IMR-90 (cell line): ENCODE measurements around the gene DOK6. TPM values are rescaled to one million over a fixed set of nuclear protein-coding genes. Genes with fewer than 3 reads are reported as not detected.

Source experiments
- ATAC-seq: fragments of 200-7000 bp; cut with Tn5 transposase; 2 replicates; pipeline ENCODE4 v1.9.1; 2020; ENCODE audit warnings: low read depth, mild to moderate bottlenecking, moderate library complexity
- BruUV-seq: library from RNA; stranded (reverse); fragments of 400-500 nt; replicated peaks from 2 replicates; lab custom pipeline; 2021; lab: Mats Ljungman, UMichigan
- CTCF ChIA-PET: fragments of 300-600 bp; formaldehyde crosslinking; extraction: SDS; loops from one replicate; lab custom pipeline; 2021; ENCODE audit warnings: antibody characterized with exemption; lab: Yijun Ruan, JAX
- POLR2A ChIA-PET: fragments of 300-600 bp; sonication (Branson Sonifier 250); formaldehyde crosslinking; loops from one replicate; lab custom pipeline; 2022; ENCODE audit warnings: antibody characterized with exemption; ENCODE audit not compliant: unreplicated experiment; lab: Charles Lee
- DNase-seq: peaks from one replicate; pipeline ENCODE4 v3.0.0; 2013
- H2AFZ ChIP-seq: replicated peaks from 2 replicates; pipeline ENCODE3; 2013; ENCODE audit warnings: low read length, mild to moderate bottlenecking; ENCODE audit not compliant: poor library complexity
- H2AK5ac ChIP-seq: 2 replicates; pipeline ENCODE4 v1.6.1; 2013; ENCODE audit warnings: low read depth, low read length, inconsistent platforms
- H2AK9ac ChIP-seq: replicated peaks from 2 replicates; pipeline ENCODE3; 2013; ENCODE audit warnings: mild to moderate bottlenecking, low read depth, low read length, moderate library complexity; ENCODE audit not compliant: poor library complexity
- H2BK120ac ChIP-seq: 2 replicates; pipeline ENCODE4 v1.6.1; 2013; ENCODE audit warnings: low read depth, low read length, inconsistent platforms
- H2BK15ac ChIP-seq: 3 replicates; pipeline ENCODE4 v1.6.1; 2013; ENCODE audit warnings: low read depth, low read length, inconsistent platforms
- H2BK20ac ChIP-seq: 2 replicates; pipeline ENCODE4 v1.6.1; 2013; ENCODE audit warnings: low read depth, mild to moderate bottlenecking, inconsistent platforms, low read length, moderate library complexity
- H2BK5ac ChIP-seq: 2 replicates; pipeline ENCODE4 v1.6.1; 2013; ENCODE audit warnings: mild to moderate bottlenecking, low read depth, low read length, inconsistent platforms; ENCODE audit not compliant: poor library complexity, severe bottlenecking
- H3K14ac ChIP-seq: replicated peaks from 2 replicates; pipeline ENCODE4 v1.6.1; 2013; ENCODE audit warnings: low read depth, low read length, inconsistent platforms
- H3K18ac ChIP-seq: 2 replicates; pipeline ENCODE4 v1.6.1; 2013; ENCODE audit warnings: low read depth, low read length, control low read depth
- H3K23ac ChIP-seq: 2 replicates; pipeline ENCODE4 v1.6.1; 2013; ENCODE audit warnings: low read depth, low read length, inconsistent platforms
- H3K27ac ChIP-seq: 2 replicates; pipeline ENCODE4 v1.5.1; 2013; ENCODE audit warnings: mild to moderate bottlenecking, control low read depth, low read length; ENCODE audit not compliant: insufficient read depth
- H3K27me3 ChIP-seq: 2 replicates; pipeline ENCODE4 v1.6.1; 2013; ENCODE audit warnings: low read length; ENCODE audit not compliant: control insufficient read depth, insufficient read depth
- H3K36me3 ChIP-seq: 2 replicates; pipeline ENCODE4 v1.6.1; 2013; ENCODE audit warnings: low read length, mixed read lengths; ENCODE audit not compliant: control insufficient read depth, insufficient read depth
- H3K4ac ChIP-seq: 2 replicates; pipeline ENCODE4 v1.6.1; 2013; ENCODE audit warnings: low read depth, low read length, inconsistent platforms
- H3K4me1 ChIP-seq: 2 replicates; pipeline ENCODE4 v1.6.1; 2013; ENCODE audit warnings: low read length, mixed read lengths; ENCODE audit not compliant: control insufficient read depth, insufficient read depth
- H3K4me2 ChIP-seq: 2 replicates; pipeline ENCODE4 v1.6.1; 2013; ENCODE audit warnings: low read depth, mild to moderate bottlenecking, control low read depth, low read length, moderate library complexity
- H3K4me3 ChIP-seq: 2 replicates; pipeline ENCODE4 v1.5.1; 2013; ENCODE audit warnings: low read depth, mild to moderate bottlenecking, control low read depth, low read length, moderate library complexity; ENCODE audit not compliant: insufficient read depth
- H3K56ac ChIP-seq: 2 replicates; pipeline ENCODE4 v1.6.1; 2013; ENCODE audit warnings: low read length, inconsistent platforms; ENCODE audit not compliant: insufficient read depth; ENCODE audit errors: extremely low read depth
- H3K79me1 ChIP-seq, 2 experiments: 2 replicates each; pipeline ENCODE4 v1.6.1; 2013; ENCODE audit warnings: low read length in 2 of 2, inconsistent platforms in 1 of 2, low read depth in 1 of 2
- H3K9ac ChIP-seq: 2 replicates; pipeline ENCODE4 v1.6.1; 2013; ENCODE audit warnings: low read depth, low read length, control low read depth
- H3K9me1 ChIP-seq: 2 replicates; pipeline ENCODE4 v1.6.1; 2013; ENCODE audit warnings: low read length, inconsistent platforms; ENCODE audit not compliant: insufficient read depth
- H3K9me3 ChIP-seq: 2 replicates; pipeline ENCODE4 v1.6.1; 2013; ENCODE audit warnings: low read length; ENCODE audit not compliant: control insufficient read depth, insufficient read depth
- H4K20me1 ChIP-seq: 2 replicates; pipeline ENCODE4 v1.6.1; 2013; ENCODE audit warnings: low read length, inconsistent platforms; ENCODE audit not compliant: insufficient read depth
- H4K5ac ChIP-seq: 2 replicates; pipeline ENCODE4 v1.6.1; 2013; ENCODE audit warnings: mild to moderate bottlenecking, low read depth, low read length, control low read depth
- H4K8ac ChIP-seq, 2 experiments: 2 replicates each; pipeline ENCODE4 v1.6.1; 2013; ENCODE audit warnings: low read depth in 2 of 2, low read length in 2 of 2, control low read depth in 1 of 2, inconsistent platforms in 1 of 2
- H4K91ac ChIP-seq: 2 replicates; pipeline ENCODE4 v1.6.1; 2013; ENCODE audit warnings: low read depth, low read length, inconsistent platforms; ENCODE audit not compliant: insufficient read depth
- BHLHE40 ChIP-seq: fragments of 150-350 bp; IDR thresholded peaks from 2 replicates; pipeline ENCODE4 v1.6.1; 2016; ENCODE audit warnings: mild to moderate bottlenecking, low read depth, low read length
- CEBPB ChIP-seq: IDR thresholded peaks from 2 replicates; pipeline ENCODE4 v1.6.1; 2012; ENCODE audit warnings: low read depth, low read length, improper control_type of control experiment
- CHD1 ChIP-seq: IDR thresholded peaks from 2 replicates; pipeline ENCODE4 v1.6.1; 2012; ENCODE audit warnings: low read depth, low read length, improper control_type of control experiment
- FOS ChIP-seq: fragments of 150-350 bp; IDR thresholded peaks from 2 replicates; pipeline ENCODE4 v1.6.1; 2016; ENCODE audit warnings: low read depth, low read length
- MAZ ChIP-seq: IDR thresholded peaks from 2 replicates; pipeline ENCODE4 v1.6.1; 2012; ENCODE audit warnings: low read depth, mild to moderate bottlenecking, low read length, improper control_type of control experiment, moderate library complexity, borderline replicate concordance
- MXI1 ChIP-seq: IDR thresholded peaks from 2 replicates; pipeline ENCODE4 v1.6.1; 2012; ENCODE audit warnings: low read depth, mild to moderate bottlenecking, low read length, moderate library complexity, borderline replicate concordance
- NFE2L2 ChIP-seq: fragments of 150-350 bp; IDR thresholded peaks from 2 replicates; pipeline ENCODE4 v1.6.1; 2016; ENCODE audit warnings: low read depth, mild to moderate bottlenecking, low read length
- POLR2A ChIP-seq: IDR thresholded peaks from 2 replicates; pipeline ENCODE4 v1.6.1; 2012; ENCODE audit warnings: mild to moderate bottlenecking, low read depth, low read length
- RAD21 ChIP-seq: IDR thresholded peaks from 2 replicates; pipeline ENCODE4 v1.6.1; 2012; ENCODE audit warnings: low read length, improper control_type of control experiment
- RCOR1 ChIP-seq: IDR thresholded peaks from 2 replicates; pipeline ENCODE4 v1.6.1; 2012; ENCODE audit warnings: mild to moderate bottlenecking, low read length, improper control_type of control experiment; ENCODE audit not compliant: insufficient replicate concordance
- RFX5 ChIP-seq: IDR thresholded peaks from 2 replicates; pipeline ENCODE4 v1.8.0; 2012; ENCODE audit warnings: low read depth, mild to moderate bottlenecking, low read length, moderate library complexity
- SMC3 ChIP-seq: fragments of 150-350 bp; IDR thresholded peaks from 2 replicates; pipeline ENCODE4 v1.6.1; 2016; ENCODE audit warnings: low read depth, mild to moderate bottlenecking, antibody characterized with exemption, low read length, moderate library complexity
- USF2 ChIP-seq: fragments of 150-350 bp; IDR thresholded peaks from 2 replicates; pipeline ENCODE4 v1.6.1; 2017; ENCODE audit warnings: mild to moderate bottlenecking, antibody characterized with exemption, low read length, low read depth
- WGBS, 2 experiments: methylation state at CpG; one replicate each; pipeline versions ENCODE4 v1.1.5 to v1.1.7; 2013; ENCODE audit warnings: missing lambda C conversion rate in 2 of 2; ENCODE audit not compliant: insufficient read length in 1 of 2; ENCODE audit errors: extremely low coverage in 2 of 2; 5-methylcytosine and 5-hydroxymethylcytosine counted together
- dilution Hi-C: fragments of 300-500 bp; cut with HindIII; formaldehyde crosslinking; loops from one replicate; pipeline ENCODE4 v1.14.3; 2018; ENCODE audit warnings: low sequenced_read_pairs; ENCODE audit not compliant: unreplicated experiment
- in situ Hi-C: fragments of 300-500 bp; cut with MboI; formaldehyde crosslinking; loops from 3 replicates; pipeline ENCODE4 v1.14.3; 2019; ENCODE audit warnings: low sequenced_read_pairs, inconsistent platforms, mixed read lengths
- intact Hi-C: fragments of 100-400 bp; cut with micrococcal nuclease; formaldehyde crosslinking; loops from 2 replicates; pipeline ENCODE4 v1.10.0; 2022
- polyA plus RNA-seq, 3 experiments: library from polyadenylated mRNA; depleted of rRNA; stranded (reverse); fragments of >200 nt; gene quantifications; 2 replicates each; pipeline ENCODE4 v1.2.3, GENCODE V29; 2012; ENCODE audit warnings: low replicate concordance in 1 of 3
- total RNA-seq: library from RNA; depleted of rRNA; stranded (reverse); fragments of >200 nt; gene quantifications from 2 replicates; pipeline ENCODE4 v1.2.3, GENCODE V29; 2012

DOK6 gene
- total and polyA plus RNA-seq, 2 of the 4 experiments (the other 2 are of a cell fraction): 1.9 to 2.7 TPM

GRCh38 chr18:69365658-69366057 lies 35.0 kb upstream of the DOK6 start:
- Histone ChIP-seq H3K9ac (no peak overlapping the region), H4K8ac (no peak overlapping the region), H2AK5ac (no peak overlapping the region), H2AK9ac (no peak overlapping the region), H4K20me1 (no peaks in the 10 kb centered on the region), H3K36me3 (no peaks in the 10 kb centered on the region), H3K56ac (no peak overlapping the region), H3K9me3 (no peaks in the 10 kb centered on the region), H3K18ac (no peak overlapping the region), H3K4ac (no peak overlapping the region), H4K91ac (no peak overlapping the region), H3K4me2 (no peak overlapping the region), H3K4me3 (no peak overlapping the region), H3K9me1 (no peaks in the 10 kb centered on the region), H3K27me3 (no peaks in the 10 kb centered on the region), H3K23ac (no peak overlapping the region), H3K14ac (no peak overlapping the region), H2BK20ac (no peak overlapping the region), H3K79me1 (no peaks in the 10 kb centered on the region), H4K5ac (no peak overlapping the region), H3K27ac (no peak overlapping the region), H2BK15ac (no peak overlapping the region), H3K4me1 (no peaks in the 10 kb centered on the region), H2BK5ac (no peak overlapping the region), H2AFZ (no peak overlapping the region), H2BK120ac (no peak overlapping the region)
- TF ChIP-seq CHD1 (no peak), FOS (no peak), SMC3 (no peak), RFX5 (no peak), POLR2A (no peak), MAZ (no peak), MXI1 (no peak), NFE2L2 (no peak), USF2 (no peak), RAD21 (no peak), RCOR1 (no peak), CEBPB (no peak), BHLHE40 (no peak)
- in situ Hi-C loops: no loop called here
- no peak for ATAC-seq
- intact Hi-C loops: no loop called here
- no TSS peak for BruUV-seq
- dilution Hi-C loops: no loop called here
- CTCF ChIA-PET: no interaction called here
- POLR2A ChIA-PET: no interaction called here
- no peak for DNase-seq
- WGBS, 2 experiments: no CpG with 5 or more reads among the region's 4 CpGs
